Activated naive CD8-positive, alpha-beta T cell treated with anti-CD3 and anti-CD28 coated beads, Interleukin-2, amount 50 U/mL, for 16 hours (primary cell): ENCODE results near the gene LRRC32.

Experiments used
- DNase-seq: peaks from one replicate; pipeline ENCODE4 v3.0.0-alpha.2; 2020; ENCODE audit warnings: low read depth, low spot score

The LRRC32 gene

DNA sequence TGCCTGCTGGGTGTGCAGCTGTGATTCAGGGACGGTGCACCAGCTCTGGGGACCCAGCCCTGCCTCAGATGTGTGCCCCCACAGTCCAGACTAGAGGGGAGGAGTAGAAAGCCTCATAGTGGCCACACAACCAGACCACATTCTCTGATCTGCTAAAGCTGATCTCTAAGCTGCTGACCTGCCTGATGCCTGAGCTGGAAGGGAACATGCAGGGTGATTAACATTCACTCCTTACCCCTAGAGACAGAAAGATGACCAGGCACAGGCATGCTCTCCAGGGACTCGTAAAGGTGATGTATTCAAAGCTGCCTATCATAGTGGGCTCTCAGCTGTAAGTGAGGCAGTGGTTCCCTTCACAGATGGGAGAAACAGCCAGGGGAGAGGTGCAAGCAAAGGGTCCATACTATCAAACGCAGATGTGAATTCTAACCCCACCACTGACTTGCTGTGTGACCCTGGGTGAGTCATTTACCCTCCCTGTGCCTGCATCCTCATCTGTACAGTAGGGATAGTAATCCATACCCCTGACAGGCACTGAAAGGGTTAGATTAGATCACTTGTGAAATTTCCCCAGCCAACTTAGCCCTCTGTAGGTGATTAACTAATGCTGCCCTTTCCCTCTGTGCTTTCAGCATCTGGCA is 29.0 kb upstream of the LRRC32 start:
- DNase-seq, result no peak

GRCh38 chr11:76698321-76699043 is 27.9 kb upstream of the LRRC32 start:
- no peak for DNase-seq

GRCh38 chr11:76696756-76697155 is 26.2 kb upstream of the LRRC32 start:
- DNase-seq, result no peak

- DNase-seq, result no peak
Observed at GRCh38 chr11:76695771-76696170, 25.2 kb upstream of the LRRC32 start.

- DNase-seq, result no peak
Observed at GRCh38 chr11:76695133-76695532, 24.6 kb upstream of the LRRC32 start.

DNA sequence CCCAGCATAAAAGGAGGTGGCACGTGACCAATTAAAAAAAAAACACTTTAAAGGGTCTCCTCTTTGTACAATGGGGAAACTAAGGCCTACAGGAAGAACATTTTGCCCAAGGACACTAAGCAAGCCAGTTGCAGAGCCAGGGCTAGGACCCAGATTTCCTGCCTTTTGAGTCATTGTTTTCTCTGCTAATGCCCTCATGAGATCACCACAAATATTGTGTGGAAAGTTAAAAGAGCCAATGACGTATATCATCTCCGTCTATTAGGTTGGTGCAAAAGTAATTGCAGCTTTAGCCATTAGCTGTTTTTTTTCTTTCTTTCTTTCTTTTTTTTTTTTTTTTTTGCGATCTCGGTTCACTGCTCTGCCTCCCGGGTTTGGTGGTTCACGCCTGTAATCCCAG is 24.1 kb upstream of the LRRC32 start:
- DNase-seq, result no peak

- no peak for DNase-seq
Observed at GRCh38 chr11:76693806-76694205, 23.3 kb upstream of the LRRC32 start.

GRCh38 chr11:76692956-76693355 is 22.4 kb upstream of the LRRC32 start:
- no peak for DNase-seq

GRCh38 chr11:76691655-76692054 is 21.1 kb upstream of the LRRC32 start:
- no peak for DNase-seq

- DNase-seq, result no peak
Observed at GRCh38 chr11:76690736-76691135, 20.2 kb upstream of the LRRC32 start.

DNA sequence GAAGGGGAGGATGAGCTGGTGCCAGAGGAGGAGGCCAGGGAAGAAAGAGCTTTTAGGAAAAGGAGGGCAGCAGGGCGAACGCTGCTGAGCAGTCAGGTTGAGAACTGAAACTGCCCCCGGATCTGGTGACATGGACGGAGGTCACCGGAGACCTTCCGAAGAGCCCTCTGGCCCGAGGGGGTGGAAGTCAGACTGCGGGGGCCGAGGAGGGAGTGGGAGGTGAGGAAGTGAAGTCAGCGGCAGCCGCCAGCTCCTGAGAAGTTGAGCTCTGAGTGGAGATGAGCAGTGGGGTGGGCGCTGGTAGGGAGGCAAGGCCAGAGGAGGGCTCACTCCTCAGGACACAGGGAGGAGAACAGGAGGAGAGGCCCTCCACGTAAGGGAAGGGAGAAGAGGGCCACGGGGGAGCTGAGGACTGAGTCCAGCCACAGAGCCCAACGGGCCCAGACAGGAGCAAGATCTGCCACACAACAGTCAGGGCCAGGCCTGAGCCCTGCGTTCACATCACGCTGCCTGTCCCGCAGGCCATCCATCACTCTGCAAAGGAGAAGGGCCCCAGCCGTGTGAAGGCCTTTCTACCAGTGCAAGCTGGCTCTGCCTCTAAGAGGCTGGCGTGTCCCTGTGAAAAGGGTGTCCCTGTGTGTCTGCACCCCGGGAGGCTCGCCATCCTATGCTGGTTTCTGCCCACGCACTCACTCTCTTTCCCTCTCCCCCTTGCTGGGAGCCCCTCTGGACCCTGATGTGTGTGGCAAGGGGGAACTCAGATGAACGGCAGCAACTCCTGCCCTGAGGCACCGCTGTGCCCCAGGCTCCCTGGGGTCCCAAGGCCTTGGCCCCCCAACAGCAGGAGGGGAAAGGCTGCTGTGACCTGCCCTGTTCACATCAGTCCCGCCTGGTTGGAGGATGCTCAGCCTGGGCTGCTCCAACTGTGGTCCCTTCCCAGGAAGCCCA is 19.0 kb upstream of the LRRC32 start:
- DNase-seq, result no peak

DNA sequence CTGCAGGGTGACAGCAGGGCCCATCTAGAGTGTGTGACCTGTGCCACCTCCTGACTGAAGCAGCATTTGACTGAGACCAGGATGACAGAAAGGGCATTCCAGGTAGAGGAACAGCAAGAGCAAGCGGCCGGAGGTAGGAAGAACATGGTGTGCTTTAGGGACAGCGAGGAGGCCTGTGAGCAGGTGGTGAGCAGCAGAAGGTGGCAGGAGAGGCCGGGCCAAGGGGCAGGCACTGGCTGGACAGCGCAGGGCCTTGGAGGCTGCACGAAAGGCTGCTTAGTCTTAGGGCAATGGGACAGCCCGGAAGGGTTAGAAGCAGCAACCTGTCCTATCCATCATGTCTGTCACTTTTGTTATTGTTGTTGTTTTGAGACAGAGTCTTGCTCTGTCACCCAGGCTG is 17.6 kb upstream of the LRRC32 start:
- no peak for DNase-seq

DNA sequence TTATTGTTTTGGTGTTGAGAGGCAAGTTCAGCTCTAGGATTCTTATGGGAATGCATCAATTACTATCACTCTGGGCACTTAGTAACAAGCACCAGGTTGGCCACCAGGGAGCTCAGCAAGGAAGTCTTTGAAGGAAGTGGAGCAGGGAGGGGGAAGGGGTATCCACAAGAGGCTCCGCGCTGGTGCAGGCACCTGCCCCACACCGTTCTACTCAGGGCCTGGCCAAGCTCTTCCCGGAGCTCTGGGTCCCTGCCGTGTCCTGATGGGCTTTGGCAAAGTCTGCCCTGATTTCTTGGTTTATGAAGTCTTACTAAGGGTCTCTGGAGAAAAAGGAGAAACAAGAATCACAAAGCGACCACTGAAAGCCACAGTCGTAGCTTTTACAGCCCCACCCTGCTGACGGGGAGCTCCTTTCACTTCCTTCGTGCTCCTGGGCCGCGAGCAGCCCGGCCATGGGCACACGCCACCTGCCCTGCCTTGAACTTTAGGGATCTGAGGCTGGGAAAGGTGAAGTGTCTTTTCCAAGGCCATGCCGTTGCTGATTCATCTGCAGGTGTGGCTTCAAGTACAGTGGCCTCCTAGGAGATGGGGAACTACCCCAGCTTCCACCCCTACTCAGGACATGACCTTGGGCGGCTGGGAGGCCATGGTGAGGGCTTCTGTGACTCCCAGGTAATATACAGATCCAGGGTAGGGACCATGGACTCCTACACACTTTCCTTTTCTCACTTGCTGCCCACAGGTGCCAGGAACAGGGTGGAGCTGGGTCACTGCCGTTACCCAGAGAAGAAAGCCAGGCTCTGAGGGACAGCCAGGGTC is 15.9 kb upstream of the LRRC32 start:
- no peak for DNase-seq

DNA sequence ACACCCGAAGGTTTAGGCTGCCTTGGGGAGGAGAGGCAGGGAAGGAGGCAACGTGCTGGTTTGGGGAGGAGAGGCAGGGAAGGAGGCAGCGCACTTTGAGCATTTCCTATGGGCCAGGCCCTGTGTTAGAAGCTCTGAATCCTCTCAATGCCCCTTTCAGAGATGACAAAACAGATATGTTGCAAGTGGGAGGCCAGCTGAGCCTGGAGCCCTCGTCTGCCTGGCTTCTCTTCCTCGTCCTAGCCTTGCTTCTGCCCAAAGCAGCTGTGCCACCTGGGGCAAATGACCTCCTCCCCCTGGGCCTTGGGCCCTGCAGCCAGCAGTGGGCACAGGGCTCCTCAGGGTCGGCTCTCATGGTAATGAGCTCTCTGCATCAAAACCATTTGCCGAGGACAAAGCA is 15.3 kb upstream of the LRRC32 start:
- DNase-seq, result no peak

GRCh38 chr11:76685237-76685636 is 14.7 kb upstream of the LRRC32 start:
- DNase-seq, result no peak

DNA sequence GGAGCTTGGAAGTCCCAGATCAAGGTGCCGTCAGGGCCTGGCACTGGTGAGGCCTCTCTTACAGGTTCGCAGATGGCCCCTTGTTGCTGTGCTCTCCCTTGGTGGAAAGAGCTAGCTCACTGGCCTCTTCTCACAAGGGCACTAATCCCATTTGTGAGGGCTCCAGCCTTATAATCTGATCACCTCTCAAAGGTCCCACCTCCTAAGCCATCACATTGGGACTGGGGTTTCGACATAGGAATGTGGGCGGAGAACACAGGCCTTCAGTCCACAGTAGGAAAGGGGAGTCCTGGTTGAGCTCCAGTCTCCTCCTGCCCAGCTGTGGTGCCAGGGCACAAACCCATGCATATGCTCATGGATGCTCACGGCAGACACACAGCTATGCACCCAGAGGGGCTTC is 14.0 kb upstream of the LRRC32 start:
- DNase-seq, result no peak

- DNase-seq, result no peak
Observed at GRCh38 chr11:76683161-76684095, 12.9 kb upstream of the LRRC32 start.

- DNase-seq, result no peak
Observed at GRCh38 chr11:76682684-76683083, 12.1 kb upstream of the LRRC32 start.

DNA sequence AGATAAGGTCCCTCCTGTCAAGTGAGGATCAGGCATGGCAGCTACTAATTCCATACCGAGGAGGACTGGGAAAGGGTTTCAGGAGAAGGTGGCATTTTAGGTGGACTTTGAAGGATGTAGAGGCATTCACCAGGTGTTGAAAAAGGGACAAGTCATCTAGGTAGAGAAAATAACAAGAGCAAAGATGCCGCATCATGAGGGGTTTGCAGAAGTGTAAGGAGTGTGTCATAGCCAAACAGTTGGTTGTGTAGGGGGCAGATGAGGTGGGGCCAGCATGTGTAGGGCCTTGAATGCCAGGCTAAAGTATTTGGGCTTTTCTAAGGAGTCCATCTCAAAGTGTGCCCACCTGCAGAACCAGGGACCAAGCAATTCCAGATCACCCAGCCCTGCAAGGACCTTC is 11.6 kb upstream of the LRRC32 start:
- DNase-seq, result no peak
